Measurements from ENCODE around the gene ZNF766.
"Not testable (repeated sequence)": the region's sequence is repeated elsewhere in the genome, so short reads cannot be mapped to it uniquely, and the experiment has no call there.

ZNF766 gene

DNA sequence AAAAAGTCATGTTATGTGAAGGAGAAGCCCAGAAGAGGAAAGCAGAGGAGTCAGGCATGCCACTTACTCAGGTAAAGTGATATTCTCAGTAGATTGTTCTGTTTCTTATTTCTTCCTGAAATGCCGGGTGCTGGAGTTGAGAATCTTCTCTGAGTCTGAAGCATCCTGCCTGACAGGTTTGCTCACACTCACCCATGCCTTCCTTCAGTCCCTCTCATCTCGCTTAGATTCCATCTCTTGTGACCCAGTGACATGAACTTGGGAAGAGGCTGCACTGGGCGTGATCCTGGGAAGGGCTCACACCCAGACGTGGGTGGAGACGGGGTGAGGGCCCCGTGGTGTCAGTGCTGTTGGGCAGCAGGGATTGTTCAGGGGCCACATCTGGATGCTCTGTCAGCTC lies 8.1 kb downstream of the ZNF766 start:
- DNase-seq: no peak

DNA sequence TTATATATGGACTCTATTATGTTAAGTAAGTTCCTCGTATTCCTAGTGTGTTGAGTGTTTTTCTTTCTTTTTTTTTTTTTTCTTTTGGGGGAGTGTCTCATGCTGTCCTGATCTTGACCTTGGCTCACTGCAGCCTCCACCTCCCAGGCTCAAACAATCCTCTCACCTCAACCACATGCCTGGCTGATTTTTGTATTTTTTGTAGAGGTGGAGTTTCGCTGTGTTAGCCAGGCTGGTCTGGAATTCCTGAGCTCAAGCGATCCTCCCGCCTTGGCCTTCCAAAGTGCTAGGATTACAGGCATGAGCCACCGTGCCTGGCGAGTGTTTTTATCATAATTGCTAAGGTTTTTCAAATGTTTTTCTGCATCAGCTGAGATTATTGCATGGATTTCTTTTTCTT lies 16.9 kb downstream of the ZNF766 start:
- DNase-seq: no peak

DNA sequence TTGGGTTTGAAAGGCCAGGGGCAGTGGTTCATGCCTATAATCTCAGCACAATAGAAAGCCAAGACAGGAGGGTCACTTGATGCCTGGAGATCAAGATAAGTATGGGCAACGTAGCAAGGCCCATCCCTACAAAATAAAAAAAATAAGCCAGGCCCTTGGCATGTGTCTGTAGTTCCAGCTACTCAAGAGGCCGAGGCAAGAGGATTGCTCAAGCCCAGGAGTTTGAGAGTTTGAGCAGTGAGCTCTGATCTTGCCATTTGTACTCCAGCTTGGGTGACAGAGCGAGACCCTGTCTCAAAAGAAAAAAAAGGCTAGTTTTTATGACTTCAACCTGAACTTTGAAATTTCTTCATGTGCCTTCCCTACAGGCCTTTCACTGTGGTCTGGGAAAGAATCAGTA lies 22.4 kb downstream of the ZNF766 start:
- DNase-seq: no peak

DNA sequence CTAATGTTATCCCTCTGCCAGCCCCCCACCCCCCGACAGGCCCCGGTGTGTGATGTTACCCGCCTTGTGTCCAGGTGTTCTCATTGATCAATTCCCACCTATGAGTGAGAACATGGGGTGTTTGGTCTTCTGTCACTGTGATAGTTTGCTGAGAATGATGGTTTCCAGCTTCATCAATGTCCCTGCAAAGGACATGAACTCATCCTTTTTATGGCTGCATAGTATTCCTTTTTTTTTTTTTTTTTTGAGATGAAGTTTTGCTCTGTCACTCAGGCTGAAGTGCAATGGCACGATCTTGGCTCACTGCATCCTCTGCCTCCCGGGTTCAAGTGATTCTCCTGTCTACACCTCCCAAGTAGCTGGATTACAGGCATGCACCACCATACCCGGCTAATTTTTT lies 23.6 kb downstream of the ZNF766 start:
- not testable (repeated sequence) for DNase-seq

DNA sequence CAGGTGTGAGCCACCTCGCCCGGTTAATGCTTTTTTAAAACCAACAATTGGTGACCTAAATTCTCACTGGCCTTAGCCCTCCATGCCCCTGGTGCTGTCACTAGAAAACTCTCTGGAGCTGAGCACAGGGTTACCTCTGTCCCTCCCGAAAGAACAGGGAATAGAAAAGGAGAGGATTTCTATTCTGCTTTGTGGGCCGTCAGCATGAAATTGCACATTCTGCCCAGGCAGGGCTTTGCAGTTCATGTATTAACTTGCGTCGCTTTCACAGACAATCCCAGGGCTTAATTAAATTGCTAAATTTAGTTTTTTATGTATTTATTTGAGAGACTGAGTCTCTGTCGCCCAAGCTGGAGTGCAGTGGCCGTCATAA lies 27.0 kb downstream of the ZNF766 start:
- no peak for DNase-seq

DNA sequence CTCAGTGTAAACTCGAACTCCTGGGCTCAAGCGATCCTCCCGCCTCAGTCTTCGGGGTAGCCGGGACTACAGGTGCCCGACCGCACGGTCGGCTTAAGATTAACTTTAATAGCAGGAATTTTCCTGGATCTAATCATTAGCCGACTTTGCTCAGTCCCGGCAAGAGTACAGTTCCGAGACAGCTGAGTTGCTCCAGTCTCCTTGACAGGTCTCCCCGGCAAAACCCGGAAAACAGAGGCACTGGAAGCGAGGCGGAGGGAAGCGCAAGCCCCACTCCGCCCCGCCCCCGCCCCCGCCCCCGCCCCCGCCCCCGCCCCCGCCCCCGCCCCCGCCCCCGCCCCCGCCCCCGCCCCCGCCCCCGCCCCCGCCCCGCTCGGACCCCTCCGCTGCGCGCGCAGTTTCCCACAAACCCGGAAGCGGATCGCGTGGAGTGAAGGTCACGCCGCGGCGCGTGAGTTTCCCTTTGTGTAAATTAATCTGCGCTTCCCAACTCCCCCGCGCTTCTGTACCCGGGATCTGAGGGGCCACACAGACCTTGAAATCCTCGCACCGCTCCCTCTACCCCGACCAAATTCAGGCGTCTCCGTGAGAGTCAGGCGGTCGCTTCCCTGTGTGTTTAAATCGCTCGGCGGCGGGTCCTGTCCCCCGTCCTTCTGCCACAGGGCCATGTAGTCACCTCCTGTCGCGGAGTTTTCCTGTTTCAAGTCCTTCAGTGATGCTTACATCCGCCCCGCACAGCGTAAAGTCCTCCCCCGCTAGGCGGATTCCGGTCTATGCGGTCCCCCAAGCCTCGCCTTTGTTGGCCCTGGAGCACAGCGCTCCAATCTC lies 27.6 kb downstream of the ZNF766 start, which contains the start of gene ZNF480:
TSS of gene ZNF480 (plus strand) at position 397 of the 828 bp plus-strand sequence. CDS start 3,244 bp downstream, outside the sequence.
- DNase-seq: peak; percentile 46

DNA sequence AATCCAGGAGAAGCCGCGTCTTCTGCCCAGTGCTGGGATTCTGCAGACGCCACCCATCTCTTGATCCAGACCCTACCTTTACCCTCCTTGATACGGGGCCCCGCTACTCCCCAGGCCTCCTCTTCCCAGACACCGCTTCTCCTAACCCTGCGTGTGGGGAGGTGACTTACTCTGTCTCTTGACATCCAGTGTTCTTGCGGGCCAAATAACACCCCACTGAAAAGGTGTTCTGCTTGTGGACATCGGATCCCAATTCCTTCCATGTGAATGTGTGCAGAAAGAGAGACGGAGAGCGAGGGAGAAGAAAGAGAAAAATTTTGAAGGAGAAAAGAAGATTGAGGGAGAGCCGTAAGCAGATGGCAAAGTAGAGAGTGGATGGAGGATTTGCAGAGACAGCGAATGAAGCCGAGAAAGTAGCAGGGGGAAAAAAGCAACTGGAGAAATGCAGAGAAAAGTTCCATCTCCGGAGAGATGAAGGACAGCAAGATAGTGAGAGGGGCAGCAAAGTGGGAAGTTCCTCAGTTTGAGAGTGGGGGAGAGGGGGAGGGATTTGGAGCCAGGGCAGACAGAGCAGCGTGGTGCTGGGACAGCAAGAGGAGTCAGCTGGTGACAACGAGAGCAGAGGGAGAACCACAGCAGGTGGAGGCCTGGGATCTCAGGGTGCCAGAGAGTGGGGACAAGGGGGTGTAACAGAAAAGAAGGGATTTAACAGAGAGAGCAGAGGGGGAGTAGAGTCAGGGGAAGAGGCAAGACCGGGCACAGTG lies 28.4 kb downstream of the ZNF766 start:
- no peak for DNase-seq

DNA sequence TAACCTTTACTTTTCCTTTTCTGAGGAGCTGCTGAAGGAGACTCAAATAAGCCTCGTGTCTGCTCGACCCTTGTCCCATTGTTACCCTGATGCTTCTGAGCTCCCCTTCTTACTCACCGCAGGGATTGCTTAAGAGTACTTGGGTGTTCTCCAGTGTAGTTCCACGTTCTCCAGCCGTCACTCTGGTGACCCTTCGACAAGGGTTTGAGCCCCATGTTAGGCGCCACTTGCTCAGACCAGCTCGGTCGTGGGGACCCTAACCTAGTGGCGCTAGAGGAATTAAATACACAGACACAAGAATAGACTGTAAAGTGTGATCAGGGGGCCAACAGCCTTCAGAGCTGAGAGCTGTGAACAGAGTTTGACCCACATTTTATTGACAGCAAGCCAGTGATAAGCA lies 37.9 kb downstream of the ZNF766 start:
- no peak for DNase-seq

DNA sequence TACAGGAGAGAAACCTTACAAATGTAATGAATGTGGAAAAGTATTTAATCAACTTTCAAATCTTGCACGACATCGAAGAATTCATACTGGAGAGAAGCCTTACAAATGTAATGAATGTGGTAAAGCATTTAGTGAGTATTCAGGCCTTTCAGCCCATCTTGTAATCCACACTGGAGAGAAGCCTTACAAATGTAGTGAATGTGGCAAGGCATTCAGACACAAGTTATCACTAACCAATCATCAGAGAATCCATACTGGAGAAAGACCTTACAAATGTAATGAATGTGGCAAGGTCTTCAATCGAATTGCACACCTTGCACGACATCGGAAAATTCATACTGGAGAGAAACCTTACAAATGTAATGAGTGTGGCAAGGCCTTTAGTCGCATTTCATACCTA lies 53.0 kb downstream of the ZNF766 start:
- no peak for DNase-seq

DNA sequence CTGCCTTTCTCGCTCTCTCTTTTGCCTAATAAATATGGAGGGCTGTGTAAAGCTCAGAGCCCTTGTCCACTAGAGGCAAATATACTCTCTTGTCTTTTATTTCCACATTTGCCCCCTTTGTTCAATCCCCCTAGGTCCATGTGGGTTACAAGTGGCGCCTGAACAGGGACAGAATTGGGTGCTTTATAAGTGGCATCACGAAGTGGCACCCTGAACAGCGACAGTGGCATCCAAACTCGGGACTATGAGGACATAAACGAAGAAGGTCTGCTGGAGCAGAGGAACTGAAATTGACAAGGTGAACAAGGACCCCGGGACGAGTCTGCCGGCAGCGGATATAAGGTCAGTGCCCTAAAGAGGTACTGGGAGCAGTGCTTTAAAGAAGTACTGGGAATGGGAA lies 62.4 kb downstream of the ZNF766 start:
- no peak for DNase-seq

DNA sequence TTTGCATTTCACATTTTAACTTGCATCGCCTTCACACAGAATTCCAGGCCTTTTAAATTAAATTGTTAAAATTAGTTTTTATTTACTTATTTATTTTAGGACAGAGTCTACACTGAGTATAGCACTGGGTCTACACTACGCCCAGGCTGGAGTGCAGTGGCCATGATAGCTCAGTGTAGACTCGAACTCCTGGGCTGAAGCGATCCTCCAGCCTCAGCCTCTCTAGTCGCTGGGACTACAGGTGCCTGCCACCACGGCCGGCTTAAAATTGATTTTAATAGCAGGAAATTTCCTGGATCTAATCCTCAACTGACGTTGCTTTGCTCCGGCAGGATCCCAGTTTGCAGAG lies 66.4 kb downstream of the ZNF766 start:
- DNase-seq: no peak

DNA sequence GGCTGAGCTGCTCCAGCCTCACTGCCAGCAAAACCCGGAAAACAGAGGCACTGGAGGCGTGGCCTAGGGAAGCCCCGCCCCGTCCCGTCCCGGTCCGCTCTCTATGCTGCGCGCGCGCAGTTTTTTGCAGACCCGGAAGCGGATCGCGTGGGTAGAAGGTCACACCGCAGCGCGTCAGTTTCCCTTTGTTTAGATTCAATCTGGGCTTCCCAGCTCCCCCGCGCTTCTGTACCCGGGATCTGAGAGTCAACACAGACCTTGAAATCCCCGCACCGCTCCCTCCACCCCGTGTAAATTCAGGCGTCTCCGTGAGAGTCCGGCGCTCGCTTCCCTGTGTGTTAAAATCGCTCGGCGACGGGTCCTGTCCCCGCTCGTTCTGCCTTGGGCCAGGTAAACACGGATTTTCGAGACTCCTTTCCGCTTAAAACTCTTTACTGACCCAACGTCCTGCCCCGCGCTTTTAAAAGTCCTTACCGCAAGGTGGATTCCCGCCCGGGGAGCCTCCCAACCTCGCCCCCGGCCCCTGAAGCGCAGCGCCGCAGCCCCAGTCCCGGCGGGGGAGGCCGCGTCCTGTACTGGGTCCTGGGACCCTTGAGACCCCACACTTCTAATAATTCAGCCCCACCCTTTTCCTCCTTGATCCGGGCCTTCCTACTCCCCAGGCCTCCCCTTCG lies 66.9 kb downstream of the ZNF766 start, which contains the start of gene ZNF610:
TSS of gene ZNF610 (plus strand) at position 127 of the 674 bp plus-strand sequence. CDS start 12,930 bp downstream, outside the sequence.
- DNase-seq: peak; percentile 73

DNA sequence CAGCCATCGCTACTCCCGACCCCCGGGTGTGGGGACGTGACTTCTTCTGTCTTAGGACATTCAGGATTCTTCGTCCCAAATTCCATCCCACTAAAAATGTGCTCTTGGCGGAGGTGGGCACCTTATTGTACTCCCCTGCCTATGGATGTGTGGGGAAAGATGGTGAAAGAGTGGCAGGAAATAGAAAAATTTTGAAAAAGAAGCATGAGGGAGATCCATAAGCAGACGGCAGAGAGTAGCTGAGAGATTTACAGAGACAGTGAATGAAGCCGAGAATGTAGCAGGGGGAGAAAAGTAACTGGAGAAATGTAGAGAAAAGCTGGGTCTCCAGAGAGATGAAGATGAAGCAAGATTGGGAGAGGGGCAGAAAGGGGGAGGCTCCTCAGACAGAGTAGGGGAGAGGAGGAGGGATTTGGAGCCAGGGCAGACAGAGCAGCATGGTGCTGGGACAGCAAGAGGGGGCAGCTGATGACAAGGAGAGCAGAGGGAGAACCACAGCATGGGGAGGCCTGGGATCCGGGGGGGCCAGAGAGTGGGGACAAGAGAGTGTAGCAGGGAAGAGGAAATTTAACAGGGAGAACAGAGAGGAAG lies 67.5 kb downstream of the ZNF766 start:
- peak; percentile 0 for DNase-seq

DNA sequence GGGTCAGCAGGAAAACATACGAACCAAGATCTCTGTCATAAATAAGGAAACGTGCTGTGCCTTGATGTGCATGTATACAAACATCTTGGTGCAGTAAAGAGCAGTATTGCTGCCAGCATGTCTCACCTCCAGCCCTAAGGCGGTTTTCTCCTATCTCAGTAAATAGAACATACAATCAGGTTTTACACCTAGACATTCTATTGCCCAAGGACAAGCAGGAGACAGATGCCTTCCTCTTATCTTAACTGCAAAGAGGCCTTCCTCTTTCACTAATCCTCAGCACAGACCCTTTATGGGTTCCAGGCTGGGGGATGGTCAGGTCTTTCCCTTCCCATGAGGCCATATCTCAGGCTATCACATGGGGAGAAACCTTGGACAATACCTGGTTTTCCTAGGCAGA lies 69.6 kb downstream of the ZNF766 start:
- DNase-seq: not testable (repeated sequence)

DNA sequence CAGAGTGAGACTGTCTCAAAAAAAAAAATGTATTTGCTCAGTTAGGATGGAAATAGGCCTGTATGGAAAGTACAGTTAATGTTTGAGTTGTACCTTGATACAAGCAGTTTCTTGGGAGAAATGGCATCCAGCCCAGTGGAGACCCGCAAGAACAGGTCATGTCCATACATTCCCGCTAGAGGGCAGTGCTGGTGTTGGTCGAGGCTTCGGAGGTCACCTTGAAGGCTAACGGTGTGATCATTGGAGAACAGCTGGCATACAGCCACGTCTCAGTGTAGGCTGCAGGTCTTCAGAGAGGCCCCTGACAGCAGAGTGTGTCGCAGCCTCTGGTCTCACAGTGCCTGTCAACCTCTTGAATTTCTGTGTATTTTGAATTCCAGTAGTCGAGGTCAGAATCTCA lies 74.2 kb downstream of the ZNF766 start:
- DNase-seq: no peak

DNA sequence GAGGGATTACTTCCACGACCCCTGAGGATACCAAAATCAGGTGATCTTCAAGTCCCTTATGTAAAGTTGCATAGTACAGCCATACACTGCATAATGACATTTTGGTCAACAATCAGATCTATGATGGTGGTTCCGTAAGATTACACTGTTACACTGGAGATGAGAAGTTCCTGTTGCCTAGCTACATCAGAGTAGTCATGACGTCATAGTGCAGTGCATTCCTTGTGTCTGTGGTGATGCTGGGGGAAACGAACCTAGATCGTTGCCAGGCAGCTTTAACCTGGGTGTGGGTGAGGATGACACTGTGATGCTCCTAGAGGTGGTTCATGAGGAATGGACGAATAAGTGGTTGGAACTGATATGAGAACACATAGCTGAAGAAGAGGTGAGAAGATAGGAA lies 75.8 kb downstream of the ZNF766 start:
- DNase-seq: no peak

Measured in kidney glomerular epithelial cell (primary cell).